22Rv1 (cell line): ENCODE results near the gene NLRP12.
"Not testable (repeated sequence)": the region's sequence is repeated elsewhere in the genome, so short reads cannot be mapped to it uniquely, and the experiment has no call there.

Source experiments
- H3K27ac ChIP-seq: fragments of 450-650 bp; 2 replicates; pipeline ENCODE4 v1.5.1; 2017
- ZFX ChIP-seq: fragments of 450-650 bp; IDR thresholded peaks from 2 replicates; pipeline ENCODE4 v1.6.1; 2017; ENCODE audit warnings: antibody characterized with exemption, borderline replicate concordance
- TF ChIP-seq, protein P1 (sequence below): fragments of 450-650 bp; IDR thresholded peaks from 2 replicates; pipeline ENCODE4 v1.5.1; 2017; ENCODE audit warnings: mild to moderate bottlenecking

NLRP12 gene

DNA sequence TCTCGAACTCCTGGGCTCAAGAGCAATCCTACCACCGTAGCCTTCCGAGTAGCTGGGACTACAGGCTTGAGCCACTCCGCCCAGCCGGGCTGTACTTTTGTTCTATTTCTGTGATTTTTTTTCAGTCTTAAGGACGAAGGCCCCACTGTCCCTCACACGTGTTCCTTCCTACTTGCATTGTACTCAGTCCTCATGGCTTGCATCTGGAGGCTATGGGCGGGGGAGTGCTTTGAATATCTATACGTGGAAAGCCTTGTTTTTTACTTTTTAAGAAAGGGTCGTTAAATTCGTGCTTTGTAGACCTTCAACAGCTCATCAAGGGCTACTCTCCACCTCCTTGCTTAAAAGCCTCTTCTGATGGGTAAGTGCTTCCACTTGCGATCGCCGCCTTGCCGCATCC is 36.8 kb downstream of the NLRP12 start:
- H3K27ac ChIP-seq = no peak overlapping the region
- TF ChIP-seq, protein P1, sequence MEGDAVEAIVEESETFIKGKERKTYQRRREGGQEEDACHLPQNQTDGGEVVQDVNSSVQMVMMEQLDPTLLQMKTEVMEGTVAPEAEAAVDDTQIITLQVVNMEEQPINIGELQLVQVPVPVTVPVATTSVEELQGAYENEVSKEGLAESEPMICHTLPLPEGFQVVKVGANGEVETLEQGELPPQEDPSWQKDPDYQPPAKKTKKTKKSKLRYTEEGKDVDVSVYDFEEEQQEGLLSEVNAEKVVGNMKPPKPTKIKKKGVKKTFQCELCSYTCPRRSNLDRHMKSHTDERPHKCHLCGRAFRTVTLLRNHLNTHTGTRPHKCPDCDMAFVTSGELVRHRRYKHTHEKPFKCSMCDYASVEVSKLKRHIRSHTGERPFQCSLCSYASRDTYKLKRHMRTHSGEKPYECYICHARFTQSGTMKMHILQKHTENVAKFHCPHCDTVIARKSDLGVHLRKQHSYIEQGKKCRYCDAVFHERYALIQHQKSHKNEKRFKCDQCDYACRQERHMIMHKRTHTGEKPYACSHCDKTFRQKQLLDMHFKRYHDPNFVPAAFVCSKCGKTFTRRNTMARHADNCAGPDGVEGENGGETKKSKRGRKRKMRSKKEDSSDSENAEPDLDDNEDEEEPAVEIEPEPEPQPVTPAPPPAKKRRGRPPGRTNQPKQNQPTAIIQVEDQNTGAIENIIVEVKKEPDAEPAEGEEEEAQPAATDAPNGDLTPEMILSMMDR = no peak
- TF ChIP-seq ZFX = no peak

DNA sequence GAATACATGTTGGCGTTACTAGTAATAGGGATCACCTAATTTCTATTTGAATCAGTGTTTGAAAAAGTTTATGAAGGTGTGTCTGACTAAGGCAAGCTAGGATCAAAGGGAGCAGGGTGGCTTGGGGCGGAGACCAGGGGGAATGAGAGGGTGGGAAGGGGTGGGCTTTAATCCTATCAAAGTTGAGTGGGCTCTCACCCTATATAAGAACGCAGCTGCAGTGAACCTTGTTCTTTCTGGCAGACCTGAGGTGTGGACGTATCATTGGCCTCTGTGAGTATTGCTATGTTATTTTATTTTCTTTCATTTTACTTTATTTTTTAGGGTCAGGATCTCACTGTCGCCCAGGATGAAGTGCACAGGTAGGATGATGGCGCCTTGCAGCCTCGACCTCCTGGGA is 37.4 kb downstream of the NLRP12 start:
- no peak overlapping the region for H3K27ac ChIP-seq
- TF ChIP-seq, protein P1 = no peak

DNA sequence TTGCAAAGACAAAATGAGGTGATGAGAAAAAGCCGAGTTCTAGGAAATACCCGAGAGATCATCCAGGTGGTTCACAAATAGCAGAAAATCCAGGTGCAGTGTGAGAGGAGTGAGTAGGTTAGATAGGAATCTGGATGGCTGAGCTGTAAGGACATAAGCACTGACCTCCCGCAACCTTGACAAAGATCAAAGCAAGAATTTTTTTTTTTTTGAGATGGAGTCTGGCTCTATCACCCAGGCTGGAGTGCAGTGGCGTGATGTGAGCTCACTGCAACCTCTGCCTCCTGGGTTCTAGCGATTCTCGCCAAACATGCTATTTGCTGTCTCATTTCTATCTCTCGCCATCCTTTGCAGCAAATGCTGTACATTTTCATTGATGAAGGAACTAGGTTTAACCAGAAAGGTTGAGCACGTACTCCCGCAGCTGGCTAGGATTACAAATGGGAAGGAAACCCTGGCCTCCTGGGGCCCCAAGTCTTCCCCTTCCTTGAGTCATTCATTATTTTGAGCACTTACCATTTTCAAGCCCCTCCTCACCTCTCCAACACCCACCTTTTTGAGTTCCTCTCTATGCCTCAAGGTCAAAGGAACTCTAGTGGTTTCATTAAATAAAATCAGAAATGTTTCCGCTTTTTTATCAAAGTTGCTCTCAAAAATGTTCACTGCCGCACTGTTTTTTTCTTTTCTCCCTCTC is 38.8 kb downstream of the NLRP12 start:
- no peak overlapping the region for H3K27ac ChIP-seq

DNA sequence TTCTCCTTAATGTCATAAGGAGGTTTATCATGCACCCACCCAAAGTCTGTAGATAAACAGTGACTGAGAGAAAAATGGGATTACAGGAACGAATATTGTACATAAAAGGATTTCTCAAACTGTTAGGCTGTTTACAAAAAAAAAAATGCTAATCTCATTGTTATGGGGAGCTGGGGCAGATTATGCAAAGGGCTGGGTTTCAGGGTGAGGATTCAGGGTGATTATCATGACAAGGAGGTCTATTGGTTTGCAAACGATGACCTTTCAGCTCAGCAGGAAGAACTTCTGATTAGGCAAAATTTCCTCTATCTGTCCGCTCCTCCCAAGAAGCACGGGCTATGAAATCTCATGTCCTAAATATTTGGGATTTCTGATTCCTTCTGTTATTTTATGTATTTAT is 41.4 kb downstream of the NLRP12 start:
- no peak overlapping the region for H3K27ac ChIP-seq
- no peak for TF ChIP-seq ZFX
- TF ChIP-seq, protein P1 = no peak

More for the DNA sequence above, 38.8 kb downstream of the NLRP12 start:
- TF ChIP-seq, protein P1 = no peak
- TF ChIP-seq ZFX = no peak

DNA sequence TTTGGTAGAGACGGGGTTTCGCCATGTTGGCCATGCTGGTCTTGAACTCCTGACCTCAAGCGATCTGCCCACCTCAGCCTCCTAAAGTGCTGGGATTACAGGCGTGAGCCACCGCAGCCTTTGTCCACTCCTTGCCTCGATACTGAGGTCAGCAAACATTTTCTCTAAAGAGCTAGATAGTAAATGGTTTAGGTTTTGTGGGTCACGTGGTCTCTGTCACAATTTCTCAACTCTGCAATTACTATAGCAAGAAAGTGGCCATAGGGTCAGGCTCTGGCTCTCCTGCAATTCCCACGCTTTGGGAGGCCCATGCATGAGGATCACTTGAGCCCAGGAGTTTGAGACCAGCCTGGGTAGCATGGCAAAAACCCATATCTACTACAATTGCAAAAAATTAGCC is 42.8 kb downstream of the NLRP12 start:
- not testable (repeated sequence) for H3K27ac ChIP-seq

DNA sequence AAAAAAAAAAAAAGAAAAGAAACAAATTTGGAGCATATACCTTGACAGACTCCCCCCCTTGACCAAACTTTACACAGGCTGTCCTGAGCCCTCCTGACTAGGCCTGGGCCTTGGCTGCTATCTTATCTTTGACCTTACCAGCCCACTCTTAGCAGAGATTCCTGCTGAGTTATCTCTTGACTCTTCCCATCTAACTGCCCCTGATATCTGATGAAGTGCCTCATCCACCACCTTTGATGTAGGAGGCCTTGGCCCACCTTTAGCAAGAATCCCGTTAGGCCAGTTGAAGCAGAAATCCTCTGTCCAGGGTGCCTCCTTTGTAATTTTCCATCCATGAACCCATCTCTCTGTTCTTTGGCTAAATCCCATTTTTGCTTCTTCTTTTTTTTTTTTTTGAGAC is 43.6 kb downstream of the NLRP12 start:
- no peak overlapping the region for H3K27ac ChIP-seq
- no peak for TF ChIP-seq ZFX
- TF ChIP-seq, protein P1 = no peak

DNA sequence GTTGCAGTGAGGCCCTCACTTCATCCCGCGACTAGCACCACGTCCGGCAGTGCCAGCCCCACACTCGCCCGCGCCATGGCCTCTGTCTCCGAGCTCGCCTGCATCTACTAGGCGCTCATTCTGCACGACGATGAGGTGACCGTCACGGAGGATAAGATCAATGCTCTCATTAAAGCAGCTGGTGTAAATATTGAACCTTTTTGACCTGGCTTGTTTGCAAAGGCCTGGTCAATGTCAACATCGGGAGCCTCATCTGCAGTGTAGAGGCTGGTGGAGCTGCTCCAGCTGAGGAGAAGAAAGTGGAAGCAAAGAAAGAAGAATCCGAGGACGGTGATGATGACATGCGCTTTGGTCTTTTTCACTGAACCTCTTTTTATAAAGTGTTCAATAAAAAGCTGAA is 48.6 kb downstream of the NLRP12 start:
- TF ChIP-seq ZFX = no peak
- TF ChIP-seq, protein P1 = no peak
- no peak overlapping the region for H3K27ac ChIP-seq

DNA sequence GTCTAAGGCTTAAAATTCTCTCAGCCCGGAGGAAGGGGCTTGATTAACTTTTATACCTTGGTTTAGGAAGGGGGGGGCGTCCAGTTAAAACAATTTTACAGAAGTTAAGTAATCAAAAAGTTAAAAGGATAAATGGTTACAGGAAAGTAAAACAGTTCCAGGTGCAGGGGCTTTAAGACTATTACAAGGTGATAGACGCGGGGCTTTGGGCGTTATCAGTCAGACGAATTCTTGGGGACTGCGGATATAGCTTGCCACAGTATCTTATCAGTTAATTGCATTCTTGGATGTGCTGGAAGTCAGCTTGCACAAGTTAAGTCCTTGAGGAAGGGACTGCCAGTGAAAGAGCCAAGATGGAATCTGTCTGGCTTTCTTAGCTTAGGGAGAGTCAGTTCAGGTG is 49.6 kb downstream of the NLRP12 start:
- H3K27ac ChIP-seq = not testable (repeated sequence)
